GM23338 (cell line): ENCODE measurements around the gene SRP14. TPM values are rescaled to one million over a fixed set of nuclear protein-coding genes. Genes with fewer than 3 reads are reported as not detected.
A peak's percentile ranks its signal among the peaks of the same experiment; 100 is the strongest.

Source experiments
- ATAC-seq: fragments of 200-7000 bp; cut with Tn5 transposase; 3 replicates; pipeline ENCODE4 v1.9.1; 2020
- DNase-seq: peaks from one replicate; pipeline ENCODE4 v3.0.0-alpha.2; 2015; ENCODE audit warnings: low spot score
- H2AFZ ChIP-seq: fragments of 200-600 bp; sonication (generic); 2 replicates; pipeline ENCODE4 v1.8.0; 2016; ENCODE audit warnings: antibody characterized with exemption, mild to moderate bottlenecking, moderate library complexity
- H3F3A ChIP-seq: fragments of 200-600 bp; sonication (generic); replicated peaks from 2 replicates; pipeline ENCODE4 v1.8.0; 2017; ENCODE audit warnings: antibody characterized with exemption, mixed run types, low read depth
- H3K27ac ChIP-seq: fragments of 200-600 bp; sonication (generic); 2 replicates; pipeline ENCODE4 v1.6.1; 2016; ENCODE audit warnings: low read depth
- H3K27me3 ChIP-seq: fragments of 200-600 bp; sonication (generic); 2 replicates; pipeline ENCODE4 v1.8.0; 2016; ENCODE audit warnings: mild to moderate bottlenecking, mixed run types, moderate library complexity; ENCODE audit not compliant: insufficient read depth
- H3K36me3 ChIP-seq: fragments of 200-600 bp; sonication (generic); 2 replicates; pipeline ENCODE4 v1.8.0; 2016; ENCODE audit warnings: mild to moderate bottlenecking; ENCODE audit not compliant: insufficient read depth
- H3K4me1 ChIP-seq: fragments of 200-600 bp; sonication (generic); 2 replicates; pipeline ENCODE4 v1.8.0; 2016; ENCODE audit warnings: mild to moderate bottlenecking, moderate library complexity; ENCODE audit not compliant: insufficient read depth
- H3K4me2 ChIP-seq: fragments of 200-600 bp; sonication (generic); 2 replicates; pipeline ENCODE4 v1.7.1; 2017; ENCODE audit warnings: mixed run types
- H3K4me3 ChIP-seq: fragments of 200-600 bp; sonication (generic); 2 replicates; pipeline ENCODE4 v1.6.1; 2016; ENCODE audit warnings: mixed run types
- H3K79me2 ChIP-seq: fragments of 200-600 bp; sonication (generic); replicated peaks from 2 replicates; pipeline ENCODE4 v1.8.0; 2017; ENCODE audit warnings: mild to moderate bottlenecking; ENCODE audit not compliant: insufficient read depth
- H3K9me2 ChIP-seq: fragments of 200-600 bp; sonication (generic); 2 replicates; pipeline ENCODE4 v1.8.0; 2017; ENCODE audit not compliant: insufficient read depth
- H4K20me1 ChIP-seq: fragments of 200-600 bp; sonication (generic); replicated peaks from 2 replicates; pipeline ENCODE4 v1.8.0; 2017; ENCODE audit warnings: mild to moderate bottlenecking; ENCODE audit not compliant: insufficient read depth
- H3K27ac Mint-ChIP-seq: 2 replicates; pipeline ENCODE4 v1.8.0; 2020; ENCODE audit warnings: inconsistent platforms, mild to moderate bottlenecking, moderate library complexity, mixed read lengths
- H3K27me3 Mint-ChIP-seq: 3 replicates; pipeline ENCODE4 v1.8.0; 2022; ENCODE audit warnings: low read depth, mild to moderate bottlenecking, moderate library complexity, mixed read lengths, inconsistent platforms; ENCODE audit not compliant: insufficient read depth, poor library complexity
- H3K36me3 Mint-ChIP-seq: 3 replicates; pipeline ENCODE4 v1.8.0; 2021; ENCODE audit warnings: low read depth, mild to moderate bottlenecking, inconsistent platforms, moderate library complexity, mixed read lengths
- H3K4me1 Mint-ChIP-seq: 3 replicates; pipeline ENCODE4 v1.8.0; 2020; ENCODE audit warnings: mild to moderate bottlenecking, inconsistent platforms, mixed read lengths
- H3K4me3 Mint-ChIP-seq: 3 replicates; pipeline ENCODE4 v1.8.0; 2021; ENCODE audit warnings: moderate library complexity, mild to moderate bottlenecking, inconsistent platforms, mixed read lengths
- H3K9me3 Mint-ChIP-seq: 3 replicates; pipeline ENCODE4 v1.8.0; 2020; ENCODE audit warnings: moderate library complexity, mild to moderate bottlenecking, inconsistent platforms, mixed read lengths
- EZH2 ChIP-seq: fragments of 200-600 bp; sonication (generic); IDR thresholded peaks from one replicate; pipeline ENCODE4 v1.8.0; 2017; ENCODE audit warnings: antibody characterized with exemption, mild to moderate bottlenecking, low read depth; ENCODE audit not compliant: unreplicated experiment
- EZH2phosphoT487 ChIP-seq: fragments of 200-600 bp; sonication (generic); IDR thresholded peaks from one replicate; pipeline ENCODE4 v1.8.1; 2018; ENCODE audit warnings: antibody characterized with exemption; ENCODE audit not compliant: unreplicated experiment
- JUNB ChIP-seq: IDR thresholded peaks from one replicate; pipeline ENCODE4 v1.6.1; 2016; ENCODE audit warnings: antibody characterized with exemption; ENCODE audit not compliant: unreplicated experiment
- POLR2AphosphoS5 ChIP-seq: IDR thresholded peaks from 2 replicates; pipeline ENCODE4 v1.6.1; 2016; ENCODE audit warnings: antibody characterized with exemption, low read depth
- polyA plus RNA-seq: library from polyadenylated mRNA; unstranded; fragments of >200 nt; fragmentation: Nextera tagmentation; extraction: Ambion mirVana; gene quantifications from 2 replicates; pipeline ENCODE4 v1.2.1, GENCODE V29; 2016
- total RNA-seq: library from RNA; depleted of rRNA; stranded (reverse); fragments of >200 nt; shearing (Covaris generic); gene quantifications from 2 replicates; pipeline ENCODE4 v1.2.3, GENCODE V29; 2014
- TF ChIP-seq, protein P1 (sequence below), 2 experiments: fragments of 200-600 bp in 1 of 2; sonication (generic) in 1 of 2; conservative IDR thresholded peaks; 2 replicates each; pipeline versions ENCODE4 v1.5.1 to v1.6.1; 2016 to 2017; ENCODE audit warnings: antibody characterized with exemption in 2 of 2, low read depth in 2 of 2, mild to moderate bottlenecking in 2 of 2, moderate library complexity in 1 of 2
- TF ChIP-seq, protein P2 (sequence below): fragments of 250-450 bp; sonication (Bioruptor Pico); IDR thresholded peaks from 2 replicates; pipeline ENCODE4 v1.5.0; 2020; ENCODE audit warnings: mild to moderate bottlenecking, moderate library complexity

SRP14 gene
- total and polyA plus RNA-seq, 2 experiments from 2014 or later = 249 to 1,412 TPM

DNA sequence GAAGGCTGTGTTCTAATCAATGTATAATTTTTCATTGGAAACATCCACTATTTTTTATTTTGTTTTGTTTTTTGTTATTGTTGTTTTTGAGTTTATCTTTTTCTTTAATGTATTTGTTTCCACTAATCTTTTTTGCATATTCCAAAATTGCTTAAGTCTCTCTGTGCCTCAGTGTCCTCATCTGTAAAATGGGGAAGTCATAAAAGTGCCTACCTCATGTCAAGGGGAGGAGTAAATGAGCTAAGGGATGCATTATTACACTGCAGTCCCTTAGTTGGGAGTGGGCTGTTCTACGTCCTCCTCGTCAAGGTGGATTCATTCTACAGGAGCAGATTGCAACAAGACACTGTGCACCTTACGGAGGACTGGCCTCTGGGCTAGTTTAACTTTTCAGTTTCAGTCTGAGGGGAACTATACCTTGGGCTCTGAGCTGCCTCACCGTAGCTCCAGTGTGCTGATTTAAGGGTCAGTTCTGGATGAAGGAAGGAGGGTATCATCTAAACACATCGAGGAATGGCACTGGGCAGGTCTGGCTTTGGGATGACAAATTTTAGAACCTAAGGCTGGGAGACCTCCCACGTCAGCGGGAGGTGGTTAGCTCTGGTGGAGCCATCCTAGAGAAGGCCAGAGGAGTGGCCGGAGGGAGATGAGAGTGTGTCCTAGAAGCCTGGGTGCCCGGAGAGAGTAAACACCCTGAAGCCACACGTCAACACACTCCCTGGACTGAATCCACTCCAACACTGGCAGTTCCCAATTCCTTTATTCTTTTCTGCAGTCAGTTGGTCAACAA, 5.1 kb upstream of the SRP14 start:
- no peak overlapping the region for H3K27ac ChIP-seq
- 0 out of 2 replicates have a peak overlapping the region, but pooled peaks have one; percentile 48 for H3K4me3 ChIP-seq
- H4K20me1 ChIP-seq = no peaks in the 10 kb centered on the region
- peaks cover 11% of the 10 kb centered on the region for H3K4me1 ChIP-seq
- Mint-ChIP-seq H3K9me3 (no peaks in the 10 kb centered on the region), H3K4me3 (no peak overlapping the region), H3K27ac (no peak overlapping the region), H3K27me3 (peaks cover 5% of the 10 kb centered on the region), H3K4me1 (peaks cover 38% of the 10 kb centered on the region), H3K36me3 (no peaks in the 10 kb centered on the region; the same call in 2 of the 3 replicates)
- no peak overlapping the region; the same call in 1 of the 2 replicates for H2AFZ ChIP-seq
- H3F3A ChIP-seq = 0 out of 2 replicates have a peak, but pooled peaks cover 4% of the 10 kb centered on the region
- no peaks in the 10 kb centered on the region for H3K9me2 ChIP-seq
- no peaks in the 10 kb centered on the region for H3K79me2 ChIP-seq
- no peak for ATAC-seq
- DNase-seq = no peak
- TF ChIP-seq, protein P1, sequence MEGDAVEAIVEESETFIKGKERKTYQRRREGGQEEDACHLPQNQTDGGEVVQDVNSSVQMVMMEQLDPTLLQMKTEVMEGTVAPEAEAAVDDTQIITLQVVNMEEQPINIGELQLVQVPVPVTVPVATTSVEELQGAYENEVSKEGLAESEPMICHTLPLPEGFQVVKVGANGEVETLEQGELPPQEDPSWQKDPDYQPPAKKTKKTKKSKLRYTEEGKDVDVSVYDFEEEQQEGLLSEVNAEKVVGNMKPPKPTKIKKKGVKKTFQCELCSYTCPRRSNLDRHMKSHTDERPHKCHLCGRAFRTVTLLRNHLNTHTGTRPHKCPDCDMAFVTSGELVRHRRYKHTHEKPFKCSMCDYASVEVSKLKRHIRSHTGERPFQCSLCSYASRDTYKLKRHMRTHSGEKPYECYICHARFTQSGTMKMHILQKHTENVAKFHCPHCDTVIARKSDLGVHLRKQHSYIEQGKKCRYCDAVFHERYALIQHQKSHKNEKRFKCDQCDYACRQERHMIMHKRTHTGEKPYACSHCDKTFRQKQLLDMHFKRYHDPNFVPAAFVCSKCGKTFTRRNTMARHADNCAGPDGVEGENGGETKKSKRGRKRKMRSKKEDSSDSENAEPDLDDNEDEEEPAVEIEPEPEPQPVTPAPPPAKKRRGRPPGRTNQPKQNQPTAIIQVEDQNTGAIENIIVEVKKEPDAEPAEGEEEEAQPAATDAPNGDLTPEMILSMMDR (conservative IDR thresholded peaks at IDR 0.05; ENCODE audit: low read depth in 2 of 2) = no peak
- TF ChIP-seq, protein P2, sequence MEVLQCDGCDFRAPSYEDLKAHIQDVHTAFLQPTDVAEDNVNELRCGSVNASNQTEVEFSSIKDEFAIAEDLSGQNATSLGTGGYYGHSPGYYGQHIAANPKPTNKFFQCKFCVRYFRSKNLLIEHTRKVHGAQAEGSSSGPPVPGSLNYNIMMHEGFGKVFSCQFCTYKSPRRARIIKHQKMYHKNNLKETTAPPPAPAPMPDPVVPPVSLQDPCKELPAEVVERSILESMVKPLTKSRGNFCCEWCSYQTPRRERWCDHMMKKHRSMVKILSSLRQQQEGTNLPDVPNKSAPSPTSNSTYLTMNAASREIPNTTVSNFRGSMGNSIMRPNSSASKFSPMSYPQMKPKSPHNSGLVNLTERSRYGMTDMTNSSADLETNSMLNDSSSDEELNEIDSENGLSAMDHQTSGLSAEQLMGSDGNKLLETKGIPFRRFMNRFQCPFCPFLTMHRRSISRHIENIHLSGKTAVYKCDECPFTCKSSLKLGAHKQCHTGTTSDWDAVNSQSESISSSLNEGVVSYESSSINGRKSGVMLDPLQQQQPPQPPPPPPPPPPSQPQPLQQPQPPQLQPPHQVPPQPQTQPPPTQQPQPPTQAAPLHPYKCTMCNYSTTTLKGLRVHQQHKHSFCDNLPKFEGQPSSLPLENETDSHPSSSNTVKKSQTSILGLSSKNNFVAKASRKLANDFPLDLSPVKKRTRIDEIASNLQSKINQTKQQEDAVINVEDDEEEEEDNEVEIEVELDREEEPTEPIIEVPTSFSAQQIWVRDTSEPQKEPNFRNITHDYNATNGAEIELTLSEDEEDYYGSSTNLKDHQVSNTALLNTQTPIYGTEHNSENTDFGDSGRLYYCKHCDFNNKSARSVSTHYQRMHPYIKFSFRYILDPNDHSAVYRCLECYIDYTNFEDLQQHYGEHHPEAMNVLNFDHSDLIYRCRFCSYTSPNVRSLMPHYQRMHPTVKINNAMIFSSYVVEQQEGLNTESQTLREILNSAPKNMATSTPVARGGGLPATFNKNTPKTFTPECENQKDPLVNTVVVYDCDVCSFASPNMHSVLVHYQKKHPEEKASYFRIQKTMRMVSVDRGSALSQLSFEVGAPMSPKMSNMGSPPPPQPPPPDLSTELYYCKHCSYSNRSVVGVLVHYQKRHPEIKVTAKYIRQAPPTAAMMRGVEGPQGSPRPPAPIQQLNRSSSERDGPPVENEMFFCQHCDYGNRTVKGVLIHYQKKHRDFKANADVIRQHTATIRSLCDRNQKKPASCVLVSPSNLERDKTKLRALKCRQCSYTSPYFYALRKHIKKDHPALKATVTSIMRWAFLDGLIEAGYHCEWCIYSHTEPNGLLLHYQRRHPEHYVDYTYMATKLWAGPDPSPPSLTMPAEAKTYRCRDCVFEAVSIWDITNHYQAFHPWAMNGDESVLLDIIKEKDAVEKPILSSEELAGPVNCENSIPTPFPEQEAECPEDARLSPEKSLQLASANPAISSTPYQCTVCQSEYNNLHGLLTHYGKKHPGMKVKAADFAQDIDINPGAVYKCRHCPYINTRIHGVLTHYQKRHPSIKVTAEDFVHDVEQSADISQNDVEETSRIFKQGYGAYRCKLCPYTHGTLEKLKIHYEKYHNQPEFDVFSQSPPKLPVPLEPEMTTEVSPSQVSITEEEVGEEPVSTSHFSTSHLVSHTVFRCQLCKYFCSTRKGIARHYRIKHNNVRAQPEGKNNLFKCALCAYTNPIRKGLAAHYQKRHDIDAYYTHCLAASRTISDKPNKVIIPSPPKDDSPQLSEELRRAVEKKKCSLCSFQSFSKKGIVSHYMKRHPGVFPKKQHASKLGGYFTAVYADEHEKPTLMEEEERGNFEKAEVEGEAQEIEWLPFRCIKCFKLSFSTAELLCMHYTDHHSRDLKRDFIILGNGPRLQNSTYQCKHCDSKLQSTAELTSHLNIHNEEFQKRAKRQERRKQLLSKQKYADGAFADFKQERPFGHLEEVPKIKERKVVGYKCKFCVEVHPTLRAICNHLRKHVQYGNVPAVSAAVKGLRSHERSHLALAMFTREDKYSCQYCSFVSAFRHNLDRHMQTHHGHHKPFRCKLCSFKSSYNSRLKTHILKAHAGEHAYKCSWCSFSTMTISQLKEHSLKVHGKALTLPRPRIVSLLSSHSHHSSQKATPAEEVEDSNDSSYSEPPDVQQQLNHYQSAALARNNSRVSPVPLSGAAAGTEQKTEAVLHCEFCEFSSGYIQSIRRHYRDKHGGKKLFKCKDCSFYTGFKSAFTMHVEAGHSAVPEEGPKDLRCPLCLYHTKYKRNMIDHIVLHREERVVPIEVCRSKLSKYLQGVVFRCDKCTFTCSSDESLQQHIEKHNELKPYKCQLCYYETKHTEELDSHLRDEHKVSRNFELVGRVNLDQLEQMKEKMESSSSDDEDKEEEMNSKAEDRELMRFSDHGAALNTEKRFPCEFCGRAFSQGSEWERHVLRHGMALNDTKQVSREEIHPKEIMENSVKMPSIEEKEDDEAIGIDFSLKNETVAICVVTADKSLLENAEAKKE = no peak
- TF ChIP-seq EZH2 (no peak), JUNB (no peak), EZH2phosphoT487 (no peak), POLR2AphosphoS5 (no peak)
- H3K27me3 ChIP-seq = no peaks in the 10 kb centered on the region
- peak overlapping the region; percentile 75; the same call in 1 of the 2 replicates for H3K4me2 ChIP-seq
- no peaks in the 10 kb centered on the region for H3K36me3 ChIP-seq
